HG02885 (cell line): Measurements from ENCODE around the gene TRIM6.
"Not testable (repeated sequence)": the region's sequence is repeated elsewhere in the genome, so short reads cannot be mapped to it uniquely, and the experiment has no call there.

Experiments
- ATAC-seq: cut with Tn5 transposase; IDR thresholded peaks from one replicate; pipeline ENCODE4 v1.9.1; 2021; ENCODE audit warnings: mild to moderate bottlenecking; ENCODE audit not compliant: unreplicated experiment, poor library complexity

Gene TRIM6

GRCh38 chr11:5596607-5597201 is at the start of gene TRIM6:
Gene TRIM6, plus strand, starts transcription at chr11:5596637. Its CDS starts 261 bp downstream, at chr11:5596898.
- ATAC-seq: peak; percentile 34

- no peak for ATAC-seq
Measured at GRCh38 chr11:5547982-5548381, 48.5 kb upstream of the TRIM6 start.

- no peak for ATAC-seq
Measured at GRCh38 chr11:5548440-5548839, 48.0 kb upstream of the TRIM6 start, which contains the start of gene OR52H1. Gene OR52H1, minus strand, starts transcription at chr11:5548540. Its CDS starts 3,035 bp downstream, at chr11:5545505.

GRCh38 chr11:5550440-5551095 is 45.9 kb upstream of the TRIM6 start:
- ATAC-seq: peak; percentile 67

- ATAC-seq: no peak
Measured at GRCh38 chr11:5553343-5553742, 43.1 kb upstream of the TRIM6 start.

- ATAC-seq: no peak
Measured at GRCh38 chr11:5556596-5557188, 39.7 kb upstream of the TRIM6 start.

GRCh38 chr11:5557751-5558150 is 38.7 kb upstream of the TRIM6 start:
- no peak for ATAC-seq

- no peak for ATAC-seq
Measured at GRCh38 chr11:5564259-5565019, 32.0 kb upstream of the TRIM6 start.

GRCh38 chr11:5574654-5575053 is 21.8 kb upstream of the TRIM6 start:
- ATAC-seq: no peak

GRCh38 chr11:5575152-5575551 is 21.3 kb upstream of the TRIM6 start:
- no peak for ATAC-seq

- ATAC-seq: no peak
Measured at GRCh38 chr11:5577101-5577500, 19.3 kb upstream of the TRIM6 start.

- ATAC-seq: no peak
Measured at GRCh38 chr11:5580577-5580976, 15.9 kb upstream of the TRIM6 start, which contains the start of gene OR52B6. Gene OR52B6, plus strand, starts transcription at chr11:5580877. Its CDS starts 0 bp downstream, at chr11:5580877.

- ATAC-seq: no peak
Measured at GRCh38 chr11:5581014-5581413, 15.4 kb upstream of the TRIM6 start.

- ATAC-seq: not testable (repeated sequence)
Measured at GRCh38 chr11:5584458-5584857, 12.0 kb upstream of the TRIM6 start.

- ATAC-seq: not testable (repeated sequence)
Measured at GRCh38 chr11:5589906-5590305, 6.5 kb upstream of the TRIM6 start.

GRCh38 chr11:5591613-5592012 is 4.8 kb upstream of the TRIM6 start:
- ATAC-seq: no peak

- ATAC-seq: no peak
Measured at GRCh38 chr11:5592615-5593014, 3.8 kb upstream of the TRIM6 start.

GRCh38 chr11:5593146-5593545 is 3.3 kb upstream of the TRIM6 start:
- no peak for ATAC-seq

- ATAC-seq: no peak
Measured at GRCh38 chr11:5597953-5598352, 1.5 kb downstream of the TRIM6 start.

GRCh38 chr11:5600374-5600851 is 4.0 kb downstream of the TRIM6 start:
- ATAC-seq: peak; percentile 97

- not testable (repeated sequence) for ATAC-seq
Measured at GRCh38 chr11:5602791-5603190, 6.4 kb downstream of the TRIM6 start.
